Measurements from ENCODE around the gene TRAPPC14. TPM values are rescaled to one million over a fixed set of nuclear protein-coding genes. Genes with fewer than 3 reads are reported as not detected.

TRAPPC14 gene
- total and polyA plus RNA-seq, 2 of the 8 experiments (the other 6 are each of a cell fraction or from before 2014, with no cell fraction given) = 11.9 to 22.1 TPM

- no peak overlapping the region for H3K18ac ChIP-seq (ENCODE audit: extremely low read depth, low read length)
- peaks cover 6% of the 10 kb centered on the region; the same call in 1 of the 2 replicates for H3K23me2 ChIP-seq (ENCODE audit: low read depth, low read length)
- H4K5ac ChIP-seq (ENCODE audit: insufficient read length, low read depth, low read length) = no peak overlapping the region
- FAIRE-seq (no peak), DNase-seq (ENCODE audit: low read depth in 1 of 2, low spot score in 2 of 2) (no peak)
- H3K9ac ChIP-seq (replicated peaks in 1 of 4; ENCODE audit: extremely low read depth in 1 of 4, low read depth in 3 of 4, low read length in 3 of 4) = no peak overlapping the region
- H3K9me3 ChIP-seq (ENCODE audit: insufficient read depth in 2 of 2, low read depth in 1 of 2, low read length in 1 of 2) = no peaks in the 10 kb centered on the region
- no peak overlapping the region for H2BK5ac ChIP-seq (ENCODE audit: low read depth, low read length)
- no peak overlapping the region for H2AK5ac ChIP-seq (ENCODE audit: low read depth, low read length)
- no peaks in the 10 kb centered on the region; the same call in 1 of the 2 replicates for H3K79me1 ChIP-seq (ENCODE audit: low read depth, low read length)
- peaks cover 0 to 10% (median 2%) of the 10 kb centered on the region in 4 experiments; a peak in 1 of 7 replicates for H3K27me3 ChIP-seq (replicated peaks in 1 of 4; ENCODE audit: control insufficient read depth in 3 of 4, extremely low read depth in 1 of 4, insufficient read depth in 3 of 4, low read length in 3 of 4)
- no peak overlapping the region; the same call in 1 of the 2 replicates for H2BK20ac ChIP-seq (ENCODE audit: low read length)
- H2BK15ac ChIP-seq (ENCODE audit: low read length) = no peak overlapping the region
- 86% methylated on average over 5 of the region's 5 CpGs; no CpG with 5 or more reads in 1 of the 2 experiments for whole genome bisulfite sequencing, 2 experiments (ENCODE audit: extremely low coverage in 1 of 2, insufficient coverage in 1 of 2, insufficient read length in 1 of 2, insufficient replicate concordance in 2 of 2, low coverage in 1 of 2, low lambda C conversion rate in 2 of 2, missing lambda C conversion rate in 1 of 2)
- H2BK12ac ChIP-seq (ENCODE audit: low read depth, low read length) = no peak overlapping the region; the same call in 1 of the 2 replicates
- no peak for TF ChIP-seq CTCF (IDR thresholded peaks at IDR 0.05; ENCODE audit: control extremely low read depth in 1 of 3, insufficient read depth in 1 of 3, low read depth in 1 of 3, low read length in 3 of 3)
- TF ChIP-seq SP1 (IDR thresholded peaks at IDR 0.05; ENCODE audit: low read depth, low read length) = no peak
- no peak for TF ChIP-seq NRF1 (IDR thresholded peaks at IDR 0.05; ENCODE audit: low read depth, low read length)
- no peak for TF ChIP-seq ASH2L (IDR thresholded peaks at IDR 0.05; ENCODE audit: low read length)
- TF ChIP-seq SIX5 (IDR thresholded peaks at IDR 0.05; ENCODE audit: low read depth, low read length) = no peak
- no peak for TF ChIP-seq EGR1 (IDR thresholded peaks at IDR 0.05; ENCODE audit: borderline replicate concordance, low read depth, low read length)
- TF ChIP-seq JUND (IDR thresholded peaks at IDR 0.05; ENCODE audit: low read length) = no peak
- no peak for TF ChIP-seq KDM4A (IDR thresholded peaks at IDR 0.05; ENCODE audit: low read depth, low read length, severe bottlenecking)
- no peak for TF ChIP-seq HDAC6 (IDR thresholded peaks at IDR 0.05; ENCODE audit: low read depth, low read length)
- no peak for TF ChIP-seq CBX8 (IDR thresholded peaks at IDR 0.05; ENCODE audit: borderline replicate concordance, low read depth, low read length)
- no peak for TF ChIP-seq EZH2 (IDR thresholded peaks at IDR 0.05; ENCODE audit: low read depth, low read length, severe bottlenecking)
- H3K23ac ChIP-seq (ENCODE audit: insufficient read length) = no peak overlapping the region
- H2AFZ ChIP-seq (ENCODE audit: low read length) = no peak overlapping the region
- ChIA-PET CTCF (ENCODE audit: partially characterized antibody) (interaction anchor here (0.9 to 11.2 kb wide), 2 partner anchors 32 to 54 kb away, joined by 4 to 94 read pairs; no protein-coding TSS in a partner anchor), POLR2A (ENCODE audit: partially characterized antibody) (interaction anchor here (11.0 kb wide), 1 partner anchor 7 kb away, joined by 145 read pairs; the partner anchor contains the start of gene TRAPPC14)
- H3K56ac ChIP-seq (replicated peaks; ENCODE audit: insufficient read length, low read depth, low read length) = no peak overlapping the region
- H4K91ac ChIP-seq (replicated peaks; ENCODE audit: insufficient read length, low read length) = peak overlapping the region; percentile 3
- peaks cover 5 to 15% (median 7%) of the 10 kb centered on the region in 4 experiments for H3K4me1 ChIP-seq (replicated peaks in 1 of 4; ENCODE audit: control insufficient read depth in 3 of 4, insufficient read depth in 4 of 4, low read length in 3 of 4)
- H4K20me1 ChIP-seq (replicated peaks in 1 of 2; ENCODE audit: control insufficient read depth in 1 of 2, insufficient read depth in 2 of 2, low read length in 2 of 2) = no peaks in the 10 kb centered on the region
- H3K4me2 ChIP-seq (ENCODE audit: insufficient read depth in 1 of 2, low read depth in 2 of 2, low read length in 2 of 2) = no peak overlapping the region
- H3K4me3 ChIP-seq (ENCODE audit: extremely low read depth in 1 of 4, insufficient read depth in 2 of 4, low read depth in 3 of 4, low read length in 4 of 4) = no peak overlapping the region
- H3K14ac ChIP-seq (ENCODE audit: insufficient read length) = no peak overlapping the region
- H4K8ac ChIP-seq (ENCODE audit: extremely low read depth, insufficient read depth, low read length) = no peak overlapping the region
- no peaks in the 10 kb centered on the region for H3K79me2 ChIP-seq (ENCODE audit: control insufficient read depth in 1 of 2, insufficient read depth in 2 of 2, low read length in 2 of 2)
- no peak overlapping the region for H3K4ac ChIP-seq (replicated peaks; ENCODE audit: insufficient read length, low read depth, low read length)
- no peak overlapping the region for H2BK120ac ChIP-seq (replicated peaks; ENCODE audit: low read depth, low read length)
- H3K36me3 ChIP-seq (ENCODE audit: control insufficient read depth in 2 of 4, insufficient read depth in 4 of 4, low read length in 3 of 4) = no peaks in the 10 kb centered on the region
- H3K27ac ChIP-seq (ENCODE audit: low read depth, low read length) = no peak overlapping the region
These were observed 5.3 kb upstream of the TRAPPC14 start for GRCh38 chr7:100163871-100164270.

All from H1 (cell line).